T-cell (primary cell): ENCODE measurements around the gene MYH11. TPM values are rescaled to one million over a fixed set of nuclear protein-coding genes. Genes with fewer than 3 reads are reported as not detected.

Experiments
- ATAC-seq, 4 experiments: fragments of 200-7000 bp in 3 of 4; fragments of 150-1000 bp in 1 of 4; cut with Tn5 transposase; replicated peaks in 1 of 4; 1 replicate in 3 of 4; 2 replicates in 1 of 4; pipeline ENCODE4 v1.10.0; 2021; ENCODE audit warnings: moderate library complexity in 3 of 4, mild to moderate bottlenecking in 2 of 4, moderate number of reproducible peaks in 1 of 4
- CTCF ChIA-PET, 2 donors: fragments of 300-600 bp; sonication (Branson Sonifier 250); formaldehyde crosslinking; loops; one replicate each; lab custom pipeline; 2022; ENCODE audit warnings: antibody characterized with exemption in 2 of 2; lab: Charles Lee
- POLR2A ChIA-PET, 2 donors: fragments of 300-600 bp; sonication (Branson Sonifier 250); formaldehyde crosslinking; loops; one replicate each; lab custom pipeline; 2022; ENCODE audit warnings: antibody characterized with exemption in 2 of 2; lab: Charles Lee
- DNase-seq, 35 experiments: peaks; one replicate each; pipeline versions ENCODE4 v3.0.0 to v3.0.0-alpha.2; 2013 to 2023
- H3K27ac ChIP-seq: one replicate; pipeline ENCODE4 v1.5.1; 2013; ENCODE audit warnings: low read length
- H3K27me3 ChIP-seq, 2 experiments: replicated peaks in 1 of 2; 1 replicate in 1 of 2; 2 replicates in 1 of 2; pipeline versions ENCODE4 v1.6.1 to v1.7.0; 2013; ENCODE audit warnings: low read length in 1 of 2, mixed read lengths in 1 of 2; ENCODE audit not compliant: control insufficient read depth in 2 of 2, insufficient read depth in 2 of 2; ENCODE audit errors: extremely low read depth in 1 of 2
- H3K36me3 ChIP-seq, 2 donors: 1 replicate in 1 of 2; 2 replicates in 1 of 2; pipeline versions ENCODE4 v1.6.1 to v1.7.0; 2013; ENCODE audit warnings: low read length in 1 of 2; ENCODE audit not compliant: control insufficient read depth in 2 of 2, insufficient read depth in 1 of 2; ENCODE audit errors: extremely low read depth in 1 of 2
- H3K4me1 ChIP-seq, 2 experiments: 1 replicate in 1 of 2; 2 replicates in 1 of 2; pipeline versions ENCODE4 v1.6.1 to v1.7.0; 2013; ENCODE audit warnings: low read length in 2 of 2, mixed read lengths in 1 of 2; ENCODE audit not compliant: insufficient read depth in 2 of 2, control insufficient read depth in 1 of 2; ENCODE audit errors: extremely low read depth in 1 of 2
- H3K4me3 ChIP-seq, 2 donors: 1 replicate in 1 of 2; 2 replicates in 1 of 2; pipeline versions ENCODE4 v1.5.1 to v1.7.0; 2013; ENCODE audit warnings: mild to moderate bottlenecking in 2 of 2, low read length in 1 of 2, moderate library complexity in 1 of 2; ENCODE audit not compliant: control insufficient read depth in 1 of 2; ENCODE audit errors: extremely low read depth in 1 of 2
- H3K9me3 ChIP-seq: 2 replicates; pipeline ENCODE4 v1.7.0; 2013
- H3K27ac Mint-ChIP-seq, 2 donors: one replicate each; pipeline ENCODE4 v1.8.0; 2020 to 2021; ENCODE audit warnings: mild to moderate bottlenecking in 2 of 2, mixed read lengths in 2 of 2
- H3K27me3 Mint-ChIP-seq, 2 donors: one replicate each; pipeline ENCODE4 v1.8.0; 2021 to 2022; ENCODE audit warnings: mixed read lengths in 2 of 2
- H3K36me3 Mint-ChIP-seq: one replicate; pipeline ENCODE4 v1.8.0; 2021; ENCODE audit warnings: mixed read lengths
- H3K4me1 Mint-ChIP-seq, 3 donors: one replicate each; pipeline ENCODE4 v1.8.0; 2020 to 2022; ENCODE audit warnings: mixed read lengths in 3 of 3, mild to moderate bottlenecking in 1 of 3
- H3K4me3 Mint-ChIP-seq, 3 donors: one replicate each; pipeline ENCODE4 v1.8.0; 2020 to 2022; ENCODE audit warnings: mild to moderate bottlenecking in 3 of 3, mixed read lengths in 3 of 3, moderate library complexity in 3 of 3
- H3K9me3 Mint-ChIP-seq, 3 donors: one replicate each; pipeline ENCODE4 v1.8.0; 2020 to 2022; ENCODE audit warnings: mixed read lengths in 3 of 3
- WGBS: methylation state at CpG from one replicate; pipeline ENCODE4 v1.1.5; 2013; ENCODE audit warnings: missing lambda C conversion rate; ENCODE audit not compliant: insufficient coverage; 5-methylcytosine and 5-hydroxymethylcytosine counted together
- total RNA-seq, 35 experiments: library from RNA in 6 of 35; stranded (reverse) in 6 of 35; fragments of 120-200 nt in 1 of 35; gene quantifications; one replicate each; pipeline versions ENCODE4 v1.2.1 to v1.2.4 and lab custom pipeline; 2013 to 2026

Gene MYH11
- total RNA-seq, 5 donors from 2014 or later (not counting 1 experiment from before 2014, with no cell fraction given) = 0.56 to 0.93 (median 0.66) TPM; not detected in 2

- peaks cover 0 to 13% of the 10 kb centered on the region in 2 experiments for H3K4me1 ChIP-seq
- CTCF ChIA-PET = no interaction called here
Measured at GRCh38 chr16:15861996-15862395, 5.2 kb upstream of the MYH11 start.

GRCh38 chr16:15858921-15859668 lies 2.3 kb upstream of the MYH11 start:
- Histone ChIP-seq H3K9me3 (no peaks in the 10 kb centered on the region), H3K4me1 (peaks cover 0 to 13% of the 10 kb centered on the region in 2 experiments), H3K27me3 (peaks cover 11 to 33% of the 10 kb centered on the region in 2 experiments), H3K36me3 (no peaks in the 10 kb centered on the region), H3K27ac (no peak overlapping the region), H3K4me3 (no peak overlapping the region)
- no peaks in the 10 kb centered on the region for H3K9me3 Mint-ChIP-seq
- POLR2A ChIA-PET = interaction anchor here in 1 of 2 donors (0.7 kb wide), 1 partner anchor 224 kb away, joined by 11 read pairs; no protein-coding TSS in a partner anchor
- ATAC-seq (no peak), DNase-seq (no peak)
- CTCF ChIA-PET = no interaction called here
- 99% methylated on average over 9 of the region's 12 CpGs for WGBS
- no peak overlapping the region for H3K4me3 Mint-ChIP-seq
- H3K27ac Mint-ChIP-seq = no peak overlapping the region
- H3K36me3 Mint-ChIP-seq = peaks cover 2% of the 10 kb centered on the region
- peaks cover 20 to 38% of the 10 kb centered on the region in 2 donors for H3K27me3 Mint-ChIP-seq
- H3K4me1 Mint-ChIP-seq = peaks cover 7 to 9% (median 8%) of the 10 kb centered on the region in 3 donors

More at GRCh38 chr16:15861996-15862395, 5.2 kb upstream of the MYH11 start:
- H3K9me3 ChIP-seq = no peaks in the 10 kb centered on the region
- H3K27me3 ChIP-seq = peaks cover 4 to 21% of the 10 kb centered on the region in 2 experiments
- no peak overlapping the region for H3K27ac ChIP-seq
- no peak overlapping the region for H3K4me3 ChIP-seq
- no peak for ATAC-seq
- H3K4me1 Mint-ChIP-seq = peaks cover 5 to 8% (median 6%) of the 10 kb centered on the region in 3 donors
- POLR2A ChIA-PET = no interaction called here
- WGBS = 92% methylated on average over 2 of the region's 3 CpGs
- H3K4me3 Mint-ChIP-seq = no peak overlapping the region
- DNase-seq = no peak
- peaks cover 0 to 21% of the 10 kb centered on the region in 2 donors for H3K36me3 ChIP-seq
- no peaks in the 10 kb centered on the region for H3K9me3 Mint-ChIP-seq
- peaks cover 14% of the 10 kb centered on the region for H3K36me3 Mint-ChIP-seq
- H3K27ac Mint-ChIP-seq = no peak overlapping the region
- peaks cover 10 to 17% of the 10 kb centered on the region in 2 donors for H3K27me3 Mint-ChIP-seq

DNA sequence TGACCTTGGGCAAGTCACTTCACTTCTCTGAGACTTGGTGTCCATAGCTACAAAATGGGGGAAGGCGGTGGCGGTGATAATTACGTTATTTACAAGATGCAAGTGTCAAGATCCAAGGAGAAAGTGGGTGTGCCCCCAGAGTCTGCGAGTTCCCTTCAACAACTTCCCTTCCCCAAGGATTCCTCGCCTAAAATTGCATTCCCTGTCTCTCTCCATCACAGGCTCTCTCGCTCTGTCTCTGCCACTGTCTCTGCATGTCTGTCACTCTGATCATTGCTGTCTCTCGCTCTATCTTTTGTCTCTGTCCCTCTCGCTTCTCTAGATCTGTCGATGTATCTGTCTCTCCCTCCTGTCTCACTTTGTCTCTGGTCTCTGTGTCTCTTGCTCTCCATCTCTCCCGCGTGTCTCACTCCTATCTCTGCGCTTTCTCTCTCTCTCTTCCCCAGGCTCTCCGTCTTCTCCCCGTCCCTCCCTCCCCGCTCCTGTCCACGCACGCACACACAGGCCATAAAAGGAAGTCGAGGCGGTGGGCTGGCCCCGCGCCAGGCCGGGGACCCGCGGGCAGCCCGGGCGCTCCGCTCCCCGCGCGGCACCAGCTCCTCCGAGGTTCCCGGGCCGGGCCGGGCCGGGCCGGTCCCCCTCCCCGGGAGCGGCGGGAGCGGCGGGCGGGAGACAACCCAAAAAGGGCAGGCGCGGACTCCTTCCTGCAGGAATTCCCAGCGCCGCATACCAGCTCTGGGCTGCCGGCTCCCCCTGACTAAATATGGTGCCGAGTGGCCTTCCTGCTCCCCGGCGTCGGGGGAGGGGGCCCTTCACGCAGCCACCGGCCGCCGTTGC lies 1.1 kb upstream of the MYH11 start:
- peak in 2 of 35 experiments; percentile 3 for DNase-seq
- 5% methylated on average over 45 of the region's 55 CpGs for WGBS
- H3K4me1 ChIP-seq = peaks cover 0 to 13% of the 10 kb centered on the region in 2 experiments
- H3K27me3 Mint-ChIP-seq = peaks cover 21 to 40% of the 10 kb centered on the region in 2 donors
- no peak overlapping the region for H3K27ac ChIP-seq
- ATAC-seq = no peak
- H3K27ac Mint-ChIP-seq = no peak overlapping the region
- peaks cover 11 to 33% of the 10 kb centered on the region in 2 experiments for H3K27me3 ChIP-seq
- H3K4me3 ChIP-seq = no peak overlapping the region
- peaks cover 7 to 9% (median 8%) of the 10 kb centered on the region in 3 donors for H3K4me1 Mint-ChIP-seq
- no peaks in the 10 kb centered on the region for H3K9me3 Mint-ChIP-seq
- peak overlapping the region in 2 of 3 donors; percentile 2 to 68 for H3K4me3 Mint-ChIP-seq
- ChIA-PET CTCF (interaction anchor here in 1 of 2 donors (0.6 kb wide), 1 partner anchor 236 kb away, joined by 11 read pairs; no protein-coding TSS in a partner anchor), POLR2A (no interaction called here)
- H3K36me3 ChIP-seq = no peaks in the 10 kb centered on the region
- H3K9me3 ChIP-seq = no peaks in the 10 kb centered on the region
- peaks cover 2% of the 10 kb centered on the region for H3K36me3 Mint-ChIP-seq

DNA sequence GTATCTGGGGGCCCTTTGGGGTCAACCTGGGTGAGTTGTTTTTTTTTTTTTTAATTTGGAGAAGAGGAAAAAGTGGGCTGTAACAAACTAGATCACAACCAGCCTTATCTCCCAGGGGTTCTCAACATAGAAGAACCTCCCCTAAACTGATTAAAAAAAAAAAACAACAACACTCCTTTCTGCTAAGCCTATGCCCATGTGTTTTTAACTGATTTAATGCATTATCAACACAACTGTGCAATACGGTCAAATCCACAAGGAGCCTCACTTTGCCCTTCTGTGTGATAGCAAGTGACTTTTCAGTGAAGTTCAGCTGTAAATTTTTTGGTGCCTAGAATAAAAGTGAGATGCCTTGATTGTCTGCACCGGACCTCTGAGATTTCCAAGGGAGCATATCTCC lies 646 bp downstream of the MYH11 start:
- ATAC-seq = no peak
- H3K27me3 ChIP-seq = peaks cover 11 to 33% of the 10 kb centered on the region in 2 experiments
- CTCF ChIA-PET = no interaction called here
- DNase-seq = no peak
- Mint-ChIP-seq H3K4me3 (no peak overlapping the region), H3K4me1 (peaks cover 7 to 9% (median 8%) of the 10 kb centered on the region in 3 donors), H3K36me3 (peaks cover 2% of the 10 kb centered on the region), H3K27ac (no peak overlapping the region), H3K27me3 (peaks cover 21 to 40% of the 10 kb centered on the region in 2 donors), H3K9me3 (no peaks in the 10 kb centered on the region)
- H3K4me1 ChIP-seq = peaks cover 0 to 13% of the 10 kb centered on the region in 2 experiments
- POLR2A ChIA-PET = no interaction called here
- WGBS = 67% methylated on average over 1 of the region's 2 CpGs
- H3K4me3 ChIP-seq = no peak overlapping the region
- H3K9me3 ChIP-seq = no peaks in the 10 kb centered on the region
- no peaks in the 10 kb centered on the region for H3K36me3 ChIP-seq
- H3K27ac ChIP-seq = no peak overlapping the region

DNA sequence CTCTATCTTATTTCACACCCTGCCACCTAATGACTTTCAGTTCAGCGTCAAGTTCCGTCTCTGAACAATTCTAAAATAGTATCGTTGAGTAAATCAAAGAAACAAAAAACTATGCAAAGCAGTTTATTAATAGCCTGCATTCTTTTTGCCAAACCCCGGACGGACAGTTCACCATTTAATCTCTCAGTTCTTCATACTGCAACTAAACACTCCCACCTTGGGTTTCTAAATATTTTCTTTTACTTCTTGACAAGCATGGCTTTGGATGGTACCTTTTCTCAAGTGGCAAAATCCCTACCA lies 1.2 kb downstream of the MYH11 start:
- H3K36me3 ChIP-seq = no peaks in the 10 kb centered on the region
- H3K27me3 Mint-ChIP-seq = peaks cover 21 to 40% of the 10 kb centered on the region in 2 donors
- peaks cover 0 to 13% of the 10 kb centered on the region in 2 experiments for H3K4me1 ChIP-seq
- no peak for ATAC-seq
- H3K27ac ChIP-seq = no peak overlapping the region
- no peak overlapping the region for H3K27ac Mint-ChIP-seq
- no peaks in the 10 kb centered on the region for H3K9me3 ChIP-seq
- WGBS = 24% methylated on average over 5 of the region's 5 CpGs
- H3K27me3 ChIP-seq = peaks cover 11 to 33% of the 10 kb centered on the region in 2 experiments
- ChIA-PET CTCF (no interaction called here), POLR2A (no interaction called here)
- peaks cover 2% of the 10 kb centered on the region for H3K36me3 Mint-ChIP-seq
- no peak overlapping the region for H3K4me3 ChIP-seq
- no peaks in the 10 kb centered on the region for H3K9me3 Mint-ChIP-seq
- no peak overlapping the region for H3K4me3 Mint-ChIP-seq
- DNase-seq = no peak
- H3K4me1 Mint-ChIP-seq = peaks cover 7 to 9% (median 8%) of the 10 kb centered on the region in 3 donors

GRCh38 chr16:15854906-15855703 lies 1.7 kb downstream of the MYH11 start:
- peaks cover 2% of the 10 kb centered on the region for H3K36me3 Mint-ChIP-seq
- peaks cover 0 to 13% of the 10 kb centered on the region in 2 experiments for H3K4me1 ChIP-seq
- no peak overlapping the region for H3K4me3 ChIP-seq
- peaks cover 21 to 40% of the 10 kb centered on the region in 2 donors for H3K27me3 Mint-ChIP-seq
- H3K9me3 ChIP-seq = no peaks in the 10 kb centered on the region
- peaks cover 7 to 9% (median 8%) of the 10 kb centered on the region in 3 donors for H3K4me1 Mint-ChIP-seq
- no peaks in the 10 kb centered on the region for H3K36me3 ChIP-seq
- H3K9me3 Mint-ChIP-seq = no peaks in the 10 kb centered on the region
- H3K27ac ChIP-seq = no peak overlapping the region
- 68% methylated on average over 6 of the region's 15 CpGs for WGBS
- DNase-seq = no peak
- H3K4me3 Mint-ChIP-seq = no peak overlapping the region
- ATAC-seq = no peak
- H3K27me3 ChIP-seq = peaks cover 11 to 33% of the 10 kb centered on the region in 2 experiments
- no peak overlapping the region for H3K27ac Mint-ChIP-seq
- POLR2A ChIA-PET = no interaction called here
- CTCF ChIA-PET = no interaction called here
